Heart left ventricle (tissue), 13 donors: Measurements from ENCODE around the gene HERC3.

Experiments
- CTCF ChIP-seq, 12 donors: fragments of 200-600 bp; sonication (generic) in 4 of 12; IDR thresholded peaks; one replicate each; pipeline versions ENCODE4 v1.5.0 to v1.8.0; 2018 to 2022; ENCODE audit warnings: antibody characterized with exemption in 12 of 12, mild to moderate bottlenecking in 5 of 12
- POLR2A ChIP-seq, 2 donors: fragments of 450-650 bp; IDR thresholded peaks; one replicate each; pipeline ENCODE4 v1.6.1; 2017; ENCODE audit warnings: antibody characterized with exemption in 2 of 2, mild to moderate bottlenecking in 2 of 2, moderate library complexity in 2 of 2
- donor health status: ischemic (EF 13 %, LVEDD 7.1; RV severe dilation, severe dysfunction).
- donor health status: DM: no; HTN: yes; CAD: no.
- donor health status: DM: no; HTN: no; CAD: no.
- donor health status: ischemic (EF 25% LVEDD 6.9; RV normal size, moderate dysfunction).
- donor health status: ischemic (EF 25% LVEDD 5.7; RV mildly dilated, moderate dysfunction).
- donor health status: ischemic (EF 35%, LVEDD 5.7; RV mildly dilated, moderate dysfunction).
- donor health status: nonischemic (EF 11% LVEDD 7.7; RV severe dilation, severe dysfunction).
- donor health status: DM: yes; HTN: yes; CAD: no.
- donor health status: PGD.
- donor health status: ischemic (EF 29% LVEDD 5.4; RV normal size, mild dysfunction).
- donor health status: nonischemic (EF 23%, LVEDD 6.1; RV moderate dilation, normal function).

DNA sequence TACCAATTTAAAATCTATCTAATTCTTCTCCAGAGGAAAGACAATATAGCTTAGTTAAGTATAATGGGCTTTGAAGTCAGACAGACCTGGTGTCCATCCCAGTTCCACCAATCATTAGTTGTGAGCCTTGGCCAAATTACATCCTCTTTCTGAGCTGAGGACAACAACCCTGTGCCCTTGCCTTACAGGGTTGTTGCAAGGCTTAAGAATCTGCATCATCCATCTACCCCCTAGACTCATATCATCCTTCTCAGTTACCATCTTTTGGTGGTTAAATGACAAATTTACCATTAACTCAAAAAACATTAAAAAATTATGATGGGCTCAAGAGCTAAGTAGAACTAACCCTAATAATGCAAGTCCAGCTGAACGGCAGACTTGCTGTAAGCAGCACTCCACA lies 53.7 kb downstream of the HERC3 start:
- TF ChIP-seq CTCF (IDR thresholded peaks at IDR 0.05), result no peak
- TF ChIP-seq POLR2A (IDR thresholded peaks at IDR 0.05), result no peak
